Nephron (organoid): ENCODE measurements around the gene PTPRT.

Experiments
- H3K27ac Mint-ChIP-seq, 3 experiments: 2 replicates each; pipeline ENCODE4 v1.8.0; 2020; ENCODE audit warnings: mixed read lengths in 3 of 3, mild to moderate bottlenecking in 2 of 3, moderate library complexity in 1 of 3
- H3K27me3 Mint-ChIP-seq: 2 replicates; pipeline ENCODE4 v1.8.0; 2021; ENCODE audit warnings: low read depth, mild to moderate bottlenecking, moderate library complexity, mixed read lengths
- H3K36me3 Mint-ChIP-seq: 2 replicates; pipeline ENCODE4 v1.8.0; 2020; ENCODE audit warnings: low read depth, mixed read lengths
- H3K4me1 Mint-ChIP-seq: 2 replicates; pipeline ENCODE4 v1.8.0; 2020; ENCODE audit warnings: mixed read lengths
- H3K4me3 Mint-ChIP-seq, 3 experiments: 2 replicates each; pipeline ENCODE4 v1.8.0; 2020; ENCODE audit warnings: mild to moderate bottlenecking in 3 of 3, mixed read lengths in 3 of 3, moderate library complexity in 2 of 3
- H3K9me3 Mint-ChIP-seq: 2 replicates; pipeline ENCODE4 v1.8.0; 2020; ENCODE audit warnings: mixed read lengths
- CTCF ChIP-seq, 3 experiments: fragments of 200-600 bp; sonication (generic); IDR thresholded peaks; one replicate each; pipeline ENCODE4 v1.5.0; 2021; ENCODE audit warnings: antibody characterized with exemption in 3 of 3; ENCODE audit not compliant: unreplicated experiment in 3 of 3

PTPRT gene

GRCh38 chr20:42406826-42407225 lies 782.9 kb downstream of the PTPRT start:
- no peak overlapping the region for H3K4me3 Mint-ChIP-seq
- peaks cover 3% of the 10 kb centered on the region for H3K27me3 Mint-ChIP-seq
- H3K27ac Mint-ChIP-seq, result no peak overlapping the region
- no peak for TF ChIP-seq CTCF (IDR thresholded peaks at IDR 0.05; ENCODE audit: unreplicated experiment in 3 of 3)
- no peaks in the 10 kb centered on the region for H3K36me3 Mint-ChIP-seq
- H3K4me1 Mint-ChIP-seq, result no peaks in the 10 kb centered on the region
- H3K9me3 Mint-ChIP-seq, result no peaks in the 10 kb centered on the region

GRCh38 chr20:42402455-42402854 lies 787.3 kb downstream of the PTPRT start:
- no peak for TF ChIP-seq CTCF (IDR thresholded peaks at IDR 0.05; ENCODE audit: unreplicated experiment in 3 of 3)

GRCh38 chr20:42401613-42402012 lies 788.1 kb downstream of the PTPRT start:
- no peak overlapping the region for H3K27ac Mint-ChIP-seq
- no peaks in the 10 kb centered on the region for H3K9me3 Mint-ChIP-seq
- H3K4me1 Mint-ChIP-seq, result no peaks in the 10 kb centered on the region
- H3K4me3 Mint-ChIP-seq, result no peak overlapping the region
- no peaks in the 10 kb centered on the region for H3K36me3 Mint-ChIP-seq
- TF ChIP-seq CTCF (IDR thresholded peaks at IDR 0.05; ENCODE audit: unreplicated experiment in 3 of 3), result no peak
- peaks cover 7% of the 10 kb centered on the region for H3K27me3 Mint-ChIP-seq

More at GRCh38 chr20:42402455-42402854, 787.3 kb downstream of the PTPRT start:
- no peak overlapping the region for H3K4me3 Mint-ChIP-seq
- H3K4me1 Mint-ChIP-seq, result no peaks in the 10 kb centered on the region
- H3K27ac Mint-ChIP-seq, result no peak overlapping the region
- no peaks in the 10 kb centered on the region for H3K9me3 Mint-ChIP-seq
- no peaks in the 10 kb centered on the region for H3K36me3 Mint-ChIP-seq
- peaks cover 7% of the 10 kb centered on the region for H3K27me3 Mint-ChIP-seq

- no peak overlapping the region for H3K4me3 Mint-ChIP-seq
- no peak overlapping the region for H3K27ac Mint-ChIP-seq
- peaks cover 7% of the 10 kb centered on the region for H3K27me3 Mint-ChIP-seq
- no peaks in the 10 kb centered on the region for H3K36me3 Mint-ChIP-seq
- H3K9me3 Mint-ChIP-seq, result no peaks in the 10 kb centered on the region
- no peak for TF ChIP-seq CTCF (IDR thresholded peaks at IDR 0.05; ENCODE audit: unreplicated experiment in 3 of 3)
- no peaks in the 10 kb centered on the region for H3K4me1 Mint-ChIP-seq
These were observed 789.9 kb downstream of the PTPRT start for GRCh38 chr20:42399802-42400201.

- H3K4me1 Mint-ChIP-seq, result peaks cover 12% of the 10 kb centered on the region
- TF ChIP-seq CTCF (IDR thresholded peaks at IDR 0.05; ENCODE audit: unreplicated experiment in 3 of 3), result no peak
- H3K27me3 Mint-ChIP-seq, result peaks cover 4% of the 10 kb centered on the region
- H3K27ac Mint-ChIP-seq, result peak overlapping the region in 1 of 3 experiments; percentile 54
- no peak overlapping the region for H3K4me3 Mint-ChIP-seq
- H3K9me3 Mint-ChIP-seq, result no peaks in the 10 kb centered on the region
- H3K36me3 Mint-ChIP-seq, result no peaks in the 10 kb centered on the region
These were observed 797.3 kb downstream of the PTPRT start for GRCh38 chr20:42392442-42392841.

- H3K36me3 Mint-ChIP-seq, result no peaks in the 10 kb centered on the region
- H3K4me1 Mint-ChIP-seq, result peaks cover 12% of the 10 kb centered on the region
- peaks cover 4% of the 10 kb centered on the region for H3K27me3 Mint-ChIP-seq
- no peak overlapping the region for H3K27ac Mint-ChIP-seq
- peaks cover 3% of the 10 kb centered on the region for H3K9me3 Mint-ChIP-seq
- no peak overlapping the region for H3K4me3 Mint-ChIP-seq
- TF ChIP-seq CTCF (IDR thresholded peaks at IDR 0.05; ENCODE audit: unreplicated experiment in 3 of 3), result no peak
These were observed 797.9 kb downstream of the PTPRT start for GRCh38 chr20:42391807-42392206.
